PC-3 (cell line): ENCODE results near the gene TMEM127. TPM values are rescaled to one million over a fixed set of nuclear protein-coding genes. Genes with fewer than 3 reads are reported as not detected.

ENCODE experiments used
- ATAC-seq: fragments of 200-7000 bp; cut with Tn5 transposase; 2 replicates; pipeline ENCODE4 v1.9.1; 2020; ENCODE audit warnings: mild to moderate bottlenecking, moderate library complexity
- Bru-seq: library from RNA; stranded (reverse); fragments of 400-500 nt; gene quantifications from one replicate; lab custom pipeline; 2021; lab: Mats Ljungman, UMichigan
- BruChase-seq, 2 experiments: library from RNA; stranded (reverse); fragments of 400-500 nt; gene quantifications; one replicate each; lab custom pipeline; 2021; lab: Mats Ljungman, UMichigan
- BruUV-seq: library from RNA; stranded (reverse); fragments of 400-500 nt; replicated peaks from 2 replicates; lab custom pipeline; 2021; lab: Mats Ljungman, UMichigan
- CTCF ChIA-PET: fragments of 300-600 bp; sonication (Branson Sonifier 250); formaldehyde crosslinking; loops from one replicate; lab custom pipeline; 2022; ENCODE audit warnings: antibody characterized with exemption; lab: Charles Lee
- POLR2A ChIA-PET: fragments of 300-600 bp; sonication (Branson Sonifier 250); formaldehyde crosslinking; loops from one replicate; lab custom pipeline; 2022; ENCODE audit warnings: antibody characterized with exemption; ENCODE audit not compliant: unreplicated experiment; lab: Charles Lee
- DNase-seq: peaks from one replicate; pipeline ENCODE4 v3.0.0-alpha.2; 2015
- H2AFZ ChIP-seq: fragments of 300-600 bp; sonication (generic); 2 replicates; pipeline ENCODE4 v1.6.0; 2016; ENCODE audit warnings: antibody characterized with exemption, low read length
- H3F3A ChIP-seq: fragments of 300-600 bp; sonication (generic); one replicate; pipeline ENCODE4 v1.6.0; 2017; ENCODE audit warnings: antibody characterized with exemption, low read length, control low read depth, mild to moderate bottlenecking; ENCODE audit not compliant: unreplicated experiment
- H3K27ac ChIP-seq: fragments of 300-600 bp; sonication (generic); 2 replicates; pipeline ENCODE4 v1.5.1; 2016; ENCODE audit warnings: mild to moderate bottlenecking, low read length
- H3K27me3 ChIP-seq: fragments of 300-600 bp; sonication (generic); 2 replicates; pipeline ENCODE4 v1.6.1; 2016; ENCODE audit warnings: low read length, mixed read lengths
- H3K36me3 ChIP-seq: fragments of 300-600 bp; sonication (generic); 2 replicates; pipeline ENCODE4 v1.6.1; 2016; ENCODE audit warnings: low read depth, mixed run types, low read length, mixed read lengths
- H3K4me1 ChIP-seq: fragments of 300-600 bp; sonication (generic); 2 replicates; pipeline ENCODE4 v1.5.1; 2016; ENCODE audit warnings: low read length; ENCODE audit not compliant: insufficient read depth
- H3K4me2 ChIP-seq: fragments of 300-600 bp; sonication (generic); 2 replicates; pipeline ENCODE4 v1.6.0; 2016; ENCODE audit warnings: low read length
- H3K4me3 ChIP-seq: fragments of 300-600 bp; sonication (generic); 2 replicates; pipeline ENCODE4 v1.5.1; 2016; ENCODE audit warnings: mild to moderate bottlenecking, low read length, mixed read lengths
- H3K79me2 ChIP-seq: fragments of 300-600 bp; sonication (generic); 2 replicates; pipeline ENCODE4 v1.6.1; 2017; ENCODE audit warnings: low read length, mixed read lengths
- H3K9ac ChIP-seq: fragments of 300-600 bp; sonication (generic); 2 replicates; pipeline ENCODE4 v1.6.0; 2016; ENCODE audit warnings: mild to moderate bottlenecking, low read length
- H3K9me2 ChIP-seq: fragments of 300-600 bp; sonication (generic); replicated peaks from 2 replicates; pipeline ENCODE4 v1.6.1; 2016; ENCODE audit warnings: mixed run types, low read length, mixed read lengths
- H3K9me3 ChIP-seq: fragments of 300-600 bp; sonication (generic); 2 replicates; pipeline ENCODE4 v1.6.1; 2016; ENCODE audit warnings: low read length, mixed read lengths
- H4K20me1 ChIP-seq: fragments of 300-600 bp; sonication (generic); 2 replicates; pipeline ENCODE4 v1.6.1; 2016; ENCODE audit warnings: low read length, mixed read lengths
- EZH2 ChIP-seq: fragments of 300-600 bp; sonication (generic); IDR thresholded peaks from one replicate; pipeline ENCODE4 v1.6.1; 2017; ENCODE audit warnings: antibody characterized with exemption, mild to moderate bottlenecking, low read length; ENCODE audit not compliant: unreplicated experiment
- EZH2phosphoT487 ChIP-seq: fragments of 300-600 bp; sonication (generic); IDR thresholded peaks from 2 replicates; pipeline ENCODE4 v1.6.1; 2018; ENCODE audit warnings: mild to moderate bottlenecking, antibody characterized with exemption, low read length, borderline replicate concordance
- intact Hi-C: fragments of 100-400 bp; cut with micrococcal nuclease; formaldehyde crosslinking; loops from 2 replicates; pipeline ENCODE4 v1.9.0; 2023
- long read RNA-seq: library from polyadenylated mRNA; unstranded; transcript quantifications from one replicate; pipeline ENCODE4 v2.0.0, GENCODE V29; 2021; ENCODE audit not compliant: unreplicated experiment
- total RNA-seq: library from RNA; depleted of rRNA; stranded (reverse); fragments of >200 nt; gene quantifications from 2 replicates; pipeline ENCODE4 v1.2.3, GENCODE V29; 2014; rRNA removed
- TF ChIP-seq, protein P1 (sequence below): fragments of 300-600 bp; sonication (generic); conservative IDR thresholded peaks from 2 replicates; pipeline ENCODE4 v1.5.1; 2017; ENCODE audit warnings: antibody characterized with exemption, low read depth, mild to moderate bottlenecking, low read length

The TMEM127 gene
- total RNA-seq (31.9 and 33.9 TPM in 2 replicates), Bru-seq, nascent RNA (percentile 79 among the genes with signal in this experiment), BruChase-seq, experiment 1, labeled RNA remaining after a 6-hour chase (percentile 96 among the genes with signal in this experiment), BruChase-seq, experiment 2, labeled RNA remaining after a 2-hour chase (percentile 90 among the genes with signal in this experiment)
- long read RNA-seq, full-length matches to known transcripts = 60 of 177 reads
- long read RNA-seq, partial matches to known transcripts = 17 of 177 reads
- long read RNA-seq, other reads (novel, unspliced or antisense) = 100 of 177 reads

DNA sequence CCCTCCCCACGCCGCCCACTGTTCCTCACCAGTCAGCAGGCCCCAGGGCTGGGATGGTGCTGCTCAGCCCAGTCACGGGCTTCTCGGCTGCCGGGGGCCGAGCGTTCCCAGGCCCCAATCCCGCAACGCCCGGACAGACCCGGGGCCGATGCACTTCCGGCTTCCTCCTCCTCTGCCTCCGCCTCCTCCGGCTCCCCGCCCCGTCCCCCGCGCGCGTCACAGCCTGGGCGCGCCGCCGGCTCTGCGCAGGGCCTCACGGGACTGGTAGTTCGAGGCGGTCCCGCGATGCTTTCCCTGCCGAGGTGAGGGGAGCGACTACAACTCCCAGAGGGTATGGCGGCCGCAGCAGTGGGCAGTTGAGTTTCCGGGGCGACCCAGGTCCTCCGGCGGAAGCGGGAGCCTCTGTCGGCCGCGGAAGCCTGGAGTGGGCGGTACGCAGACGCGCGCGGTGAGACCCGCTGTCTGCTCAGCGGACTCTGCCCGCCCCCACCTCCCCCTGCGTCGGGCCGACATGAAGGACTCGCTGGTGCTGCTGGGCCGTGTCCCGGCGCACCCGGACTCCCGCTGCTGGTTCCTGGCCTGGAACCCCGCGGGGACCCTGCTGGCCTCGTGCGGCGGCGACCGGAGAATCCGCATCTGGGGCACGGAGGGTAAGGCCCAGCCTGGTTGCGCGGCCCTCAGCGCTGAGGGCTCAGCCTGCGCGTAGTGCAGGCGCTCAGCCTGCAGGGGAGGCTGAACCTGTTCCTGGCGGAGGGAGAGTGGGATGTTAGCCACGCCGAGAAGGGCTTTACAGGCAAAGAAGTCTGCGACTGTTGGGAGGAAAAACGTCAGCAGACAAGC, at the start of gene TMEM127, which contains the start of gene CIAO1:
TMEM127 (minus strand) TSS at position 158 of the 840 bp plus-strand sequence. CDS start 616 bp downstream, outside the sequence.
CIAO1 (plus strand) TSS at position 386 of the 840 bp plus-strand sequence; CDS start at position 512, 126 bp downstream.
- peak within 1 kb of the TSS; percentile 91 for H2AFZ ChIP-seq
- ChIA-PET POLR2A (no interaction called here), CTCF (no interaction called here)
- H3K4me3 ChIP-seq = peak within 1 kb of the TSS; percentile 100
- no peaks in the 10 kb centered on the region for H3K27me3 ChIP-seq
- TF ChIP-seq, protein P1, sequence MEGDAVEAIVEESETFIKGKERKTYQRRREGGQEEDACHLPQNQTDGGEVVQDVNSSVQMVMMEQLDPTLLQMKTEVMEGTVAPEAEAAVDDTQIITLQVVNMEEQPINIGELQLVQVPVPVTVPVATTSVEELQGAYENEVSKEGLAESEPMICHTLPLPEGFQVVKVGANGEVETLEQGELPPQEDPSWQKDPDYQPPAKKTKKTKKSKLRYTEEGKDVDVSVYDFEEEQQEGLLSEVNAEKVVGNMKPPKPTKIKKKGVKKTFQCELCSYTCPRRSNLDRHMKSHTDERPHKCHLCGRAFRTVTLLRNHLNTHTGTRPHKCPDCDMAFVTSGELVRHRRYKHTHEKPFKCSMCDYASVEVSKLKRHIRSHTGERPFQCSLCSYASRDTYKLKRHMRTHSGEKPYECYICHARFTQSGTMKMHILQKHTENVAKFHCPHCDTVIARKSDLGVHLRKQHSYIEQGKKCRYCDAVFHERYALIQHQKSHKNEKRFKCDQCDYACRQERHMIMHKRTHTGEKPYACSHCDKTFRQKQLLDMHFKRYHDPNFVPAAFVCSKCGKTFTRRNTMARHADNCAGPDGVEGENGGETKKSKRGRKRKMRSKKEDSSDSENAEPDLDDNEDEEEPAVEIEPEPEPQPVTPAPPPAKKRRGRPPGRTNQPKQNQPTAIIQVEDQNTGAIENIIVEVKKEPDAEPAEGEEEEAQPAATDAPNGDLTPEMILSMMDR = peak; percentile 20; the same call in 1 of the 2 replicates
- TF ChIP-seq EZH2phosphoT487 = no peak
- TF ChIP-seq EZH2 = no peak
- intact Hi-C loops = loop anchor here (2.0 to 10.0 kb wide), 2 partner anchors 127 to 271 kb away; partner anchors contain the start of genes ANKRD36C and ASTL
- H3K36me3 ChIP-seq = peaks cover 27% of the 10 kb centered on the region
- ATAC-seq (peak; percentile 94), DNase-seq (peak; percentile 98)
- H3F3A ChIP-seq = no peaks in the 10 kb centered on the region
- H3K4me1 ChIP-seq = peaks cover 26% of the 10 kb centered on the region
- TSS peak; percentile 62 for BruUV-seq
- peak within 1 kb of the TSS; percentile 94 for H3K9ac ChIP-seq
- H3K9me3 ChIP-seq = no peaks in the 10 kb centered on the region
- peak within 1 kb of the TSS; percentile 18 for H3K27ac ChIP-seq
- peaks cover 66% of the 10 kb centered on the region for H3K79me2 ChIP-seq
- H3K4me2 ChIP-seq = peak within 1 kb of the TSS; percentile 97
- no peaks in the 10 kb centered on the region for H3K9me2 ChIP-seq
- peaks cover 15% of the 10 kb centered on the region; the same call in 1 of the 2 replicates for H4K20me1 ChIP-seq

DNA sequence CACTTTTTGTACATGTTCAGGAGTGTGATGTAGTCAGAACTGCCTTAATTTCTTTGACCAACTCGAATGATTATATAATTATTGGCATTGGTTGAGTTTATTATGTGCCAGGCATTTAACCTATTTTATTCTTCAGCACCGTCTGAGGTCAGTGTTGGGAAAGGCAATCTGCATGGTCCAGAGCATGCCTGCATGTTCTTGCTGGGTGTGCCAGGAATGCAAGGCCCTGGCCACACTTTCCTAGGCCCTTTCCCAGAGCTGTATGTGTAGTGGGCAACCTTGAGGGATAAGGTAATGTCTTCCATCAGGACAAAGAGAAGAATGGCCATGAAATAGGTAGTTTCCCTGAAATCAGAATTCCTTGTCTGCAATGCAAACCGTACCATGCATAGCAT, 49.2 kb upstream of the TMEM127 start:
- DNase-seq = no peak
- Histone ChIP-seq H3K4me1 (no peaks in the 10 kb centered on the region; the same call in 1 of the 2 replicates), H3F3A (no peaks in the 10 kb centered on the region), H3K4me3 (no peak overlapping the region), H4K20me1 (no peaks in the 10 kb centered on the region), H3K9me2 (no peaks in the 10 kb centered on the region), H3K36me3 (no peaks in the 10 kb centered on the region), H3K27me3 (no peaks in the 10 kb centered on the region), H3K79me2 (no peaks in the 10 kb centered on the region), H3K9ac (no peak overlapping the region), H3K4me2 (no peak overlapping the region), H3K9me3 (no peaks in the 10 kb centered on the region), H2AFZ (no peak overlapping the region), H3K27ac (no peak overlapping the region)
- BruUV-seq = no TSS peak
- ATAC-seq = no peak
- TF ChIP-seq EZH2phosphoT487 (no peak), EZH2 (no peak)
- TF ChIP-seq, protein P1 = no peak
- CTCF ChIA-PET = no interaction called here
- intact Hi-C loops = no loop called here
- POLR2A ChIA-PET = no interaction called here
